ENCODE measurements around the gene CDKAL1. TPM values are rescaled to one million over a fixed set of nuclear protein-coding genes. Genes with fewer than 3 reads are reported as not detected.
"Not testable (repeated sequence)": the region's sequence is repeated elsewhere in the genome, so short reads cannot be mapped to it uniquely, and the experiment has no call there.

CDKAL1 gene
- total and polyA plus RNA-seq, 2 donors, result 5.8 to 44.1 TPM

- no peak overlapping the region for H3K27ac ChIP-seq (ENCODE audit: low read depth)
- H3K36me3 ChIP-seq (ENCODE audit: insufficient read depth), result no peaks in the 10 kb centered on the region
- DNase-seq (ENCODE audit: extremely low spot score), result no peak
- no peaks in the 10 kb centered on the region for H3K4me1 ChIP-seq (ENCODE audit: insufficient read depth)
- no peak overlapping the region for H3K4me3 ChIP-seq (ENCODE audit: low read depth, low read length)
Observed at GRCh38 chr6:20751293-20751935, 217.2 kb downstream of the CDKAL1 start.

GRCh38 chr6:20755631-20756030 is 221.4 kb downstream of the CDKAL1 start:
- no peaks in the 10 kb centered on the region for H3K4me1 ChIP-seq (ENCODE audit: insufficient read depth)
- no peak overlapping the region for H3K27ac ChIP-seq (ENCODE audit: low read depth)
- no peak overlapping the region for H3K4me3 ChIP-seq (ENCODE audit: low read depth, low read length)
- no peaks in the 10 kb centered on the region for H3K36me3 ChIP-seq (ENCODE audit: insufficient read depth)
- no peak for DNase-seq (ENCODE audit: extremely low spot score)

- not testable (repeated sequence) for H3K36me3 ChIP-seq (ENCODE audit: insufficient read depth); H3K27ac ChIP-seq (ENCODE audit: low read depth); DNase-seq (ENCODE audit: extremely low spot score); H3K4me1 ChIP-seq (ENCODE audit: insufficient read depth); H3K4me3 ChIP-seq (ENCODE audit: low read depth, low read length)
- over 99% methylated on average over 2 of the region's 2 CpGs for WGBS
Observed at GRCh38 chr6:20756584-20757147, 222.4 kb downstream of the CDKAL1 start.

- 68% methylated on average over 2 of the region's 2 CpGs for WGBS
- no peak overlapping the region for H3K4me3 ChIP-seq (ENCODE audit: low read depth, low read length)
- H3K36me3 ChIP-seq (ENCODE audit: insufficient read depth), result no peaks in the 10 kb centered on the region
Observed at GRCh38 chr6:20757761-20758160, 223.5 kb downstream of the CDKAL1 start.

GRCh38 chr6:20763296-20763695 is 229.0 kb downstream of the CDKAL1 start:
- H3K27ac ChIP-seq (ENCODE audit: low read depth), result no peak overlapping the region
- no peak overlapping the region for H3K4me3 ChIP-seq (ENCODE audit: low read depth, low read length)
- H3K36me3 ChIP-seq (ENCODE audit: insufficient read depth), result no peaks in the 10 kb centered on the region
- no peak for DNase-seq (ENCODE audit: extremely low spot score)
- no peaks in the 10 kb centered on the region for H3K4me1 ChIP-seq (ENCODE audit: insufficient read depth)
- 73% methylated on average over 4 of the region's 4 CpGs for WGBS

More at GRCh38 chr6:20757761-20758160, 223.5 kb downstream of the CDKAL1 start:
- no peak for DNase-seq (ENCODE audit: extremely low spot score)
- H3K4me1 ChIP-seq (ENCODE audit: insufficient read depth), result no peaks in the 10 kb centered on the region
- H3K27ac ChIP-seq (ENCODE audit: low read depth), result no peak overlapping the region

GRCh38 chr6:20769631-20770030 is 235.4 kb downstream of the CDKAL1 start:
- Histone ChIP-seq H3K4me3 (ENCODE audit: low read depth, low read length) (no peak overlapping the region), H3K27ac (ENCODE audit: low read depth) (no peak overlapping the region), H3K4me1 (ENCODE audit: insufficient read depth) (no peaks in the 10 kb centered on the region), H3K36me3 (ENCODE audit: insufficient read depth) (no peaks in the 10 kb centered on the region)
- no peak for DNase-seq (ENCODE audit: extremely low spot score)
- WGBS, result 79% methylated on average over 3 of the region's 3 CpGs

- 84% methylated on average over 1 of the region's 1 CpG for WGBS
- no peaks in the 10 kb centered on the region for H3K36me3 ChIP-seq (ENCODE audit: insufficient read depth)
- no peak overlapping the region for H3K27ac ChIP-seq (ENCODE audit: low read depth)
- DNase-seq (ENCODE audit: extremely low spot score), result no peak
- no peaks in the 10 kb centered on the region for H3K4me1 ChIP-seq (ENCODE audit: insufficient read depth)
- no peak overlapping the region for H3K4me3 ChIP-seq (ENCODE audit: low read depth, low read length)
Observed at GRCh38 chr6:20770773-20771172, 236.5 kb downstream of the CDKAL1 start.

GRCh38 chr6:20771409-20771808 is 237.2 kb downstream of the CDKAL1 start:
- no peak for DNase-seq (ENCODE audit: extremely low spot score)
- Histone ChIP-seq H3K36me3 (ENCODE audit: insufficient read depth) (no peaks in the 10 kb centered on the region), H3K27ac (ENCODE audit: low read depth) (no peak overlapping the region), H3K4me1 (ENCODE audit: insufficient read depth) (no peaks in the 10 kb centered on the region), H3K4me3 (ENCODE audit: low read depth, low read length) (no peak overlapping the region)
- WGBS, result 72% methylated on average over 6 of the region's 6 CpGs

GRCh38 chr6:20773822-20774221 is 239.6 kb downstream of the CDKAL1 start:
- WGBS, result 91% methylated on average over 1 of the region's 1 CpG
- Histone ChIP-seq H3K4me3 (ENCODE audit: low read depth, low read length) (no peak overlapping the region), H3K36me3 (ENCODE audit: insufficient read depth) (no peaks in the 10 kb centered on the region), H3K27ac (ENCODE audit: low read depth) (no peak overlapping the region), H3K4me1 (ENCODE audit: insufficient read depth) (no peaks in the 10 kb centered on the region)
- DNase-seq (ENCODE audit: extremely low spot score), result no peak

- 95% methylated on average over 1 of the region's 1 CpG for WGBS
- DNase-seq (ENCODE audit: extremely low spot score), result no peak
- no peaks in the 10 kb centered on the region for H3K4me1 ChIP-seq (ENCODE audit: insufficient read depth)
- H3K27ac ChIP-seq (ENCODE audit: low read depth), result no peak overlapping the region
- H3K36me3 ChIP-seq (ENCODE audit: insufficient read depth), result no peaks in the 10 kb centered on the region
- H3K4me3 ChIP-seq (ENCODE audit: low read depth, low read length), result no peak overlapping the region
Observed at GRCh38 chr6:20775981-20776380, 241.7 kb downstream of the CDKAL1 start.

- no peaks in the 10 kb centered on the region for H3K4me1 ChIP-seq (ENCODE audit: insufficient read depth)
- no peak overlapping the region for H3K4me3 ChIP-seq (ENCODE audit: low read depth, low read length)
- H3K27ac ChIP-seq (ENCODE audit: low read depth), result no peak overlapping the region
- H3K36me3 ChIP-seq (ENCODE audit: insufficient read depth), result peaks cover 3% of the 10 kb centered on the region
- no peak for DNase-seq (ENCODE audit: extremely low spot score)
Observed at GRCh38 chr6:20777801-20778200, 243.5 kb downstream of the CDKAL1 start.

GRCh38 chr6:20778459-20778858 is 244.2 kb downstream of the CDKAL1 start:
- Histone ChIP-seq H3K27ac (ENCODE audit: low read depth) (no peak overlapping the region), H3K36me3 (ENCODE audit: insufficient read depth) (peaks cover 3% of the 10 kb centered on the region), H3K4me3 (ENCODE audit: low read depth, low read length) (no peak overlapping the region), H3K4me1 (ENCODE audit: insufficient read depth) (no peaks in the 10 kb centered on the region)
- no peak for DNase-seq (ENCODE audit: extremely low spot score)
- 96% methylated on average over 5 of the region's 5 CpGs for WGBS

GRCh38 chr6:20778912-20779311 is 244.7 kb downstream of the CDKAL1 start:
- WGBS, result 94% methylated on average over 6 of the region's 6 CpGs
- no peak for DNase-seq (ENCODE audit: extremely low spot score)
- Histone ChIP-seq H3K27ac (ENCODE audit: low read depth) (no peak overlapping the region), H3K36me3 (ENCODE audit: insufficient read depth) (peaks cover 3% of the 10 kb centered on the region), H3K4me3 (ENCODE audit: low read depth, low read length) (no peak overlapping the region), H3K4me1 (ENCODE audit: insufficient read depth) (no peaks in the 10 kb centered on the region)

GRCh38 chr6:20789162-20789561 is 254.9 kb downstream of the CDKAL1 start:
- Histone ChIP-seq H3K27ac (ENCODE audit: low read depth) (no peak overlapping the region), H3K4me3 (ENCODE audit: low read depth, low read length) (no peak overlapping the region), H3K4me1 (ENCODE audit: insufficient read depth) (no peaks in the 10 kb centered on the region), H3K36me3 (ENCODE audit: insufficient read depth) (no peaks in the 10 kb centered on the region)
- no peak for DNase-seq (ENCODE audit: extremely low spot score)
- 95% methylated on average over 3 of the region's 3 CpGs for WGBS
